H1 (cell line): Measurements from ENCODE around the gene CIAO2B. TPM values are rescaled to one million over a fixed set of nuclear protein-coding genes. Genes with fewer than 3 reads are reported as not detected.

Experiments used
- CTCF ChIA-PET: fragments of 300-600 bp; sonication (Branson Sonifier 250); formaldehyde crosslinking; loops from one replicate; lab custom pipeline; 2021; ENCODE audit not compliant: partially characterized antibody; lab: Charles Lee
- POLR2A ChIA-PET: fragments of 300-600 bp; sonication (Branson Sonifier 250); formaldehyde crosslinking; loops from one replicate; lab custom pipeline; 2021; ENCODE audit warnings: inconsistent platforms; ENCODE audit not compliant: partially characterized antibody; lab: Charles Lee
- DNase-seq, 2 experiments: peaks; one replicate each; pipeline versions ENCODE4 v3.0.0 to v3.0.0-alpha.2; 2010 to 2022; ENCODE audit warnings: low spot score in 2 of 2, low read depth in 1 of 2, mixed read lengths in 1 of 2
- FAIRE-seq: peaks from 2 replicates; lab custom pipeline; 2011; peaks lifted over from hg19 to GRCh38; lab: Jason Lieb, UNC
- H2AFZ ChIP-seq: 2 replicates; pipeline ENCODE4 v1.8.1; 2012; ENCODE audit warnings: low read length, inconsistent platforms
- H2AK5ac ChIP-seq: 2 replicates; pipeline ENCODE4 v1.6.1; 2013; ENCODE audit warnings: low read depth, low read length
- H2BK120ac ChIP-seq: replicated peaks from 2 replicates; pipeline ENCODE3; 2013; ENCODE audit warnings: low read depth, low read length, inconsistent platforms
- H2BK12ac ChIP-seq: 2 replicates; pipeline ENCODE4 v1.6.1; 2013; ENCODE audit warnings: low read depth, low read length
- H2BK15ac ChIP-seq: 2 replicates; pipeline ENCODE4 v1.6.1; 2013; ENCODE audit warnings: low read length
- H2BK20ac ChIP-seq: 2 replicates; pipeline ENCODE4 v1.6.1; 2013; ENCODE audit warnings: low read length
- H2BK5ac ChIP-seq: 2 replicates; pipeline ENCODE4 v1.6.1; 2013; ENCODE audit warnings: low read depth, low read length
- H3K14ac ChIP-seq: 2 replicates; pipeline ENCODE4 v1.6.1; 2013; ENCODE audit warnings: inconsistent platforms; ENCODE audit not compliant: insufficient read length
- H3K18ac ChIP-seq: 2 replicates; pipeline ENCODE4 v1.6.1; 2013; ENCODE audit warnings: low read length; ENCODE audit errors: extremely low read depth
- H3K23ac ChIP-seq: 2 replicates; pipeline ENCODE4 v1.6.1; 2013; ENCODE audit warnings: inconsistent platforms; ENCODE audit not compliant: insufficient read length
- H3K23me2 ChIP-seq: 2 replicates; pipeline ENCODE4 v1.6.1; 2013; ENCODE audit warnings: low read depth, low read length
- H3K27ac ChIP-seq: 2 replicates; pipeline ENCODE4 v1.6.1; 2011; ENCODE audit warnings: low read depth, low read length, inconsistent platforms
- H3K27me3 ChIP-seq, 4 experiments: replicated peaks in 1 of 4; 1 replicate in 1 of 4; 2 replicates in 3 of 4; pipeline versions ENCODE4 v1.6.1 to v1.8.1; 2011 to 2013; ENCODE audit warnings: low read length in 3 of 4, mild to moderate bottlenecking in 3 of 4, inconsistent platforms in 2 of 4, mixed read lengths in 2 of 4, moderate library complexity in 1 of 4; ENCODE audit not compliant: control insufficient read depth in 3 of 4, insufficient read depth in 3 of 4; ENCODE audit errors: extremely low read depth in 1 of 4
- H3K36me3 ChIP-seq, 4 experiments: 2 replicates each; pipeline versions ENCODE4 v1.6.1 to v1.8.1; 2011 to 2013; ENCODE audit warnings: mild to moderate bottlenecking in 4 of 4, low read length in 3 of 4, moderate library complexity in 2 of 4, control low read depth in 1 of 4, inconsistent platforms in 1 of 4; ENCODE audit not compliant: insufficient read depth in 4 of 4, control insufficient read depth in 2 of 4
- H3K4ac ChIP-seq: replicated peaks from 2 replicates; pipeline ENCODE3; 2013; ENCODE audit warnings: low read length, low read depth, mixed read lengths, inconsistent platforms; ENCODE audit not compliant: insufficient read length
- H3K4me1 ChIP-seq, 4 experiments: replicated peaks in 1 of 4; 1 replicate in 1 of 4; 2 replicates in 3 of 4; pipeline versions ENCODE4 v1.6.1 to v1.8.1; 2011 to 2013; ENCODE audit warnings: low read length in 3 of 4, inconsistent platforms in 2 of 4, mixed read lengths in 1 of 4; ENCODE audit not compliant: insufficient read depth in 4 of 4, control insufficient read depth in 3 of 4
- H3K4me2 ChIP-seq, 2 experiments: 2 replicates each; pipeline versions ENCODE4 v1.6.1 to v1.8.1; 2011 to 2013; ENCODE audit warnings: low read depth in 2 of 2, low read length in 2 of 2, control low read depth in 1 of 2, inconsistent platforms in 1 of 2, mild to moderate bottlenecking in 1 of 2; ENCODE audit not compliant: insufficient read depth in 1 of 2
- H3K4me3 ChIP-seq, 4 experiments: fragments of 200-600, 300-600 bp in 1 of 4; sonication (generic), shearing (Covaris generic), sonication (Bioruptor Twin) in 1 of 4; 2 replicates each; pipeline versions ENCODE4 v1.5.1 to v1.8.1; 2011 to 2016; ENCODE audit warnings: low read length in 4 of 4, low read depth in 3 of 4, control low read depth in 2 of 4, inconsistent platforms in 2 of 4, mild to moderate bottlenecking in 2 of 4, mixed read lengths in 1 of 4, moderate library complexity in 1 of 4; ENCODE audit not compliant: insufficient read depth in 2 of 4; ENCODE audit errors: extremely low read depth in 1 of 4
- H3K56ac ChIP-seq: replicated peaks from 2 replicates; pipeline ENCODE3; 2013; ENCODE audit warnings: low read depth, mild to moderate bottlenecking, mixed read lengths, low read length, inconsistent platforms; ENCODE audit not compliant: insufficient read length
- H3K79me1 ChIP-seq: 2 replicates; pipeline ENCODE4 v1.6.1; 2013; ENCODE audit warnings: low read depth, low read length, control low read depth
- H3K79me2 ChIP-seq, 2 experiments: 2 replicates each; pipeline versions ENCODE4 v1.6.1 to v1.8.1; 2012 to 2013; ENCODE audit warnings: low read length in 2 of 2, mild to moderate bottlenecking in 2 of 2, inconsistent platforms in 1 of 2; ENCODE audit not compliant: insufficient read depth in 2 of 2, control insufficient read depth in 1 of 2
- H3K9ac ChIP-seq, 4 experiments: replicated peaks in 1 of 4; 1 replicate in 1 of 4; 2 replicates in 3 of 4; pipeline versions ENCODE4 v1.6.1 to v1.8.1; 2011 to 2013; ENCODE audit warnings: low read depth in 3 of 4, low read length in 3 of 4, control low read depth in 2 of 4, mild to moderate bottlenecking in 2 of 4, moderate library complexity in 2 of 4, inconsistent platforms in 1 of 4; ENCODE audit errors: extremely low read depth in 1 of 4
- H3K9me3 ChIP-seq, 2 experiments: 2 replicates each; pipeline versions ENCODE4 v1.6.1 to v1.8.1; 2012 to 2013; ENCODE audit warnings: mild to moderate bottlenecking in 2 of 2, moderate library complexity in 2 of 2, control low read depth in 1 of 2, inconsistent platforms in 1 of 2, low read depth in 1 of 2, low read length in 1 of 2, mixed read lengths in 1 of 2; ENCODE audit not compliant: insufficient read depth in 2 of 2
- H4K20me1 ChIP-seq, 2 experiments: replicated peaks in 1 of 2; 2 replicates each; pipeline versions ENCODE3 to v1.8.1; 2011 to 2013; ENCODE audit warnings: inconsistent platforms in 2 of 2, low read length in 2 of 2, mild to moderate bottlenecking in 1 of 2; ENCODE audit not compliant: insufficient read depth in 2 of 2, control insufficient read depth in 1 of 2
- H4K5ac ChIP-seq: 2 replicates; pipeline ENCODE4 v1.6.1; 2013; ENCODE audit warnings: low read length, low read depth, mixed read lengths, inconsistent platforms; ENCODE audit not compliant: insufficient read length
- H4K8ac ChIP-seq: 2 replicates; pipeline ENCODE4 v1.8.0; 2013; ENCODE audit warnings: mild to moderate bottlenecking, moderate library complexity, low read length, inconsistent platforms; ENCODE audit not compliant: insufficient read depth; ENCODE audit errors: extremely low read depth
- H4K91ac ChIP-seq: replicated peaks from 2 replicates; pipeline ENCODE3; 2013; ENCODE audit warnings: low read length, mixed read lengths, inconsistent platforms; ENCODE audit not compliant: insufficient read length
- CBX5 ChIP-seq: fragments of 300-800, 300-1000 bp; sonication (generic); IDR thresholded peaks from 2 replicates; pipeline ENCODE4 v1.7.1; 2016; ENCODE audit warnings: antibody characterized with exemption, low read length, low read depth
- HDAC6 ChIP-seq: IDR thresholded peaks from one replicate; pipeline ENCODE4 v1.7.1; 2012; ENCODE audit warnings: low read depth, mild to moderate bottlenecking, inconsistent platforms, low read length, moderate library complexity
- JUND ChIP-seq: IDR thresholded peaks from 2 replicates; pipeline ENCODE4 v1.6.1; 2011; ENCODE audit warnings: mild to moderate bottlenecking, improper control_type of control experiment, low read length
- RFX5 ChIP-seq: IDR thresholded peaks from 2 replicates; pipeline ENCODE4 v1.6.1; 2011; ENCODE audit warnings: low read depth, low read length, improper control_type of control experiment, borderline replicate concordance
- SP2 ChIP-seq: IDR thresholded peaks from 2 replicates; pipeline ENCODE4 v1.6.1; 2012; ENCODE audit warnings: mild to moderate bottlenecking, low read length, inconsistent platforms
- TEAD4 ChIP-seq: IDR thresholded peaks from 2 replicates; pipeline ENCODE4 v1.6.1; 2012; ENCODE audit warnings: low read depth, low read length, inconsistent platforms, mixed read lengths
- WGBS, 2 experiments: shearing (Covaris generic) in 1 of 2; methylation state at CpG; one replicate each; pipeline versions ENCODE4 v1.1.6 to v1.1.7; 2013 to 2015; ENCODE audit warnings: low lambda C conversion rate in 2 of 2, mixed read lengths in 2 of 2, inconsistent platforms in 1 of 2, low coverage in 1 of 2, missing lambda C conversion rate in 1 of 2; ENCODE audit not compliant: insufficient replicate concordance in 2 of 2, insufficient coverage in 1 of 2, insufficient read length in 1 of 2; ENCODE audit errors: extremely low coverage in 1 of 2, missing lambda C conversion rate in 1 of 2; 5-methylcytosine and 5-hydroxymethylcytosine counted together
- polyA plus RNA-seq, 7 experiments: library from polyadenylated mRNA; depleted of rRNA in 3 of 7; stranded (reverse) in 5 of 7; unstranded in 2 of 7; fragments of >200 nt in 5 of 7; fragments of 200-250 nt in 2 of 7; gene quantifications; 1 replicate in 5 of 7; 2 replicates in 1 of 7; 4 replicates in 1 of 7; pipeline versions ENCODE4 v1.2.1 to v1.2.3, GENCODE V29; 2011 to 2013; ENCODE audit warnings: missing spikeins in 2 of 7, mixed read lengths in 2 of 7
- total RNA-seq: library from RNA; stranded (reverse); fragmentation: NEBNext Ultra II Directional; extraction: Animal tissue kit (Norgen Biotek cat#: 25700); gene quantifications from 2 replicates; pipeline ENCODE4 v1.2.1, GENCODE V29; 2021
- TF ChIP-seq, protein P1 (sequence below): IDR thresholded peaks from 2 replicates; pipeline ENCODE4 v1.6.1; 2012; ENCODE audit warnings: inconsistent platforms

CIAO2B gene
- total and polyA plus RNA-seq, 2 of the 8 experiments (the other 6 are each of a cell fraction or from before 2014, with no cell fraction given), result 65.6 to 248 TPM

GRCh38 chr16:66891360-66891759 is 42.8 kb downstream of the CIAO2B start:
- H3K4ac ChIP-seq, result no peak overlapping the region
- H3K4me1 ChIP-seq, result no peaks in the 10 kb centered on the region
- no peaks in the 10 kb centered on the region; a peak in 1 of 7 replicates for H3K27me3 ChIP-seq
- WGBS, 2 experiments, result 94% methylated on average over 4 of the region's 4 CpGs; no CpG with 5 or more reads in 1 of the 2 experiments
- H3K79me1 ChIP-seq, result no peaks in the 10 kb centered on the region
- no peak overlapping the region for H4K91ac ChIP-seq
- no peak overlapping the region for H2BK5ac ChIP-seq
- H3K4me2 ChIP-seq, result no peak overlapping the region
- H2AK5ac ChIP-seq, result no peak overlapping the region
- H3K4me3 ChIP-seq, result no peak overlapping the region
- no peak overlapping the region for H3K18ac ChIP-seq
- no peak overlapping the region for H2BK15ac ChIP-seq
- no peak overlapping the region for H2BK12ac ChIP-seq
- H3K9ac ChIP-seq, result no peak overlapping the region
- H3K23me2 ChIP-seq, result no peaks in the 10 kb centered on the region
- no peak overlapping the region for H4K8ac ChIP-seq
- no peak overlapping the region for H3K27ac ChIP-seq
- no peak for FAIRE-seq
- no peaks in the 10 kb centered on the region; a peak in 1 of 4 replicates for H3K79me2 ChIP-seq
- no peak overlapping the region for H2BK20ac ChIP-seq
- no peak for DNase-seq
- peaks cover 0 to 10% (median 7%) of the 10 kb centered on the region in 4 experiments; a peak in 4 of 8 replicates for H3K36me3 ChIP-seq
- no peaks in the 10 kb centered on the region for H3K9me3 ChIP-seq
- CTCF ChIA-PET, result interaction anchor here (1.1 to 42.0 kb wide), 5 partner anchors 11 to 261 kb away, joined by 3 to 1009 read pairs (median 6); partner anchors contain the start of genes CDH16, PDP2 and RRAD
- POLR2A ChIA-PET, result interaction anchor here (2.4 kb wide), 1 partner anchor 11 kb away, joined by 12 read pairs; the partner anchor contains the start of gene PDP2
- no peak overlapping the region for H3K56ac ChIP-seq
- H2AFZ ChIP-seq, result no peak overlapping the region
- no peak overlapping the region for H4K5ac ChIP-seq
- H3K23ac ChIP-seq, result no peak overlapping the region
- H2BK120ac ChIP-seq, result no peak overlapping the region
- H4K20me1 ChIP-seq, result peaks cover 9 to 17% of the 10 kb centered on the region in 2 experiments
- H3K14ac ChIP-seq, result no peak overlapping the region
- TF ChIP-seq SP2, result no peak
- no peak for TF ChIP-seq RFX5
- TF ChIP-seq CBX5, result no peak
- TF ChIP-seq TEAD4, result no peak
- TF ChIP-seq, protein P1, sequence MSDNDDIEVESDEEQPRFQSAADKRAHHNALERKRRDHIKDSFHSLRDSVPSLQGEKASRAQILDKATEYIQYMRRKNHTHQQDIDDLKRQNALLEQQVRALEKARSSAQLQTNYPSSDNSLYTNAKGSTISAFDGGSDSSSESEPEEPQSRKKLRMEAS, result no peak
- TF ChIP-seq HDAC6, result no peak
- no peak for TF ChIP-seq JUND
